Measurements from ENCODE around the gene CRYM.
A peak's percentile ranks its signal among the peaks of the same experiment; 100 is the strongest.

Gene CRYM

DNA sequence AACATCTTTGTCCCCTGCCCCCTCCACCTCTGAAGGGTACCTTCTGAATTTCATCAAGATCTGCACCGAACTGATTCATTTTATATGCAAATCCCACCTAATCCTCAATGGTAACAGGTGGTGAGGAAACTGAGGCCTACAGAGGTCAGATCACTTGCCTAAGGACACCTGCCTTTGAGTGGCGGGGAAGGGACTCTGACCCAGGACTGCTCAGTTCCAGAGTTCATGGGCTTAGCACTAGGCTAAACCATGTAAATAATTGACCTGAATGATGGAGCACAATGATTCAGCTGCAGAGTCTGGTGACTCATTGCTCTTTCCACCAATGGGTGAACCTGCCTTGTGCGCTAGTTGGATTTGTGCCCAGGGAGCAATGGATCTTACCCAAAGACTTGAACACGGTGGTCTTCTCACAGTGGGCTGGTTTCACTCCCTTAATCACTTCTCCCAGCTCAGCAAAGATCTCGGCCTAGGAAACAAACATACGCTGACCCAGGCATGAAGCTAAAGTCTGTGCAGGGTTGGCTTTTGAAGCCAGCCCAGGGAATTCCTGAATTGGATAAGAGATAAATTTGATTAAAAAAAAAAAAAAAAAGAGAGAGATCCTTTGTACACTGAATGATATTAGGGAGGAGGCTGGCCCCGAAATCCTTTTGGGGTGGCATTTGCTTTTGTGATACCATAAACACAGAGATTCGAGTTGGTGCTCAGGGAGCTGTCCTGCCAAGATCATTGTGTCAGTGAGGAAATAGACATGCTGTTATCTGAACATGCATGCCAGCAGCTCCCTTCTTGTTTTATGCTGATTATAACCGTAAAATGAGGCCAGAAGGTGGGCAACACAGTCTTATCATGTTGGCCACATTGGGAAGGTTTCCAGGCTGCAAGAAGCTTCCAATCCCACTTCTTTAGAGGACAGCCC is 17.0 kb downstream of the CRYM start:
- DNase-seq: no peak

GRCh38 chr16:21257284-21257683 is 20.8 kb downstream of the CRYM start:
- Histone ChIP-seq H3K27ac (ENCODE audit: low read depth, low read length) (no peak overlapping the region), H3K4me1 (ENCODE audit: control insufficient read depth, low read depth, low read length) (no peaks in the 10 kb centered on the region), H3K9ac (ENCODE audit: low read length) (no peak overlapping the region), H2AK5ac (ENCODE audit: low read length) (no peak overlapping the region), H4K8ac (ENCODE audit: low read depth, low read length) (no peak overlapping the region), H3K79me2 (ENCODE audit: control insufficient read depth, insufficient read depth, low read length) (no peaks in the 10 kb centered on the region), H3K4me2 (ENCODE audit: low read length) (no peak overlapping the region), H3K79me1 (ENCODE audit: low read length) (no peaks in the 10 kb centered on the region), H2BK15ac (replicated peaks; ENCODE audit: low read depth) (no peak overlapping the region), H3K23ac (ENCODE audit: low read length) (no peak overlapping the region), H3K18ac (ENCODE audit: low read length) (no peak overlapping the region), H3K4me3 (ENCODE audit: low read length) (no peak overlapping the region), H2BK5ac (ENCODE audit: low read length) (no peak overlapping the region), H4K5ac (ENCODE audit: low read length) (no peak overlapping the region), H3K56ac (ENCODE audit: low read length) (no peak overlapping the region), H3K4ac (ENCODE audit: low read depth, low read length) (no peak overlapping the region), H3K27me3 (ENCODE audit: insufficient read depth, low read length, poor library complexity) (no peaks in the 10 kb centered on the region), H3K36me3 (ENCODE audit: control insufficient read depth, insufficient read depth, low read length) (no peaks in the 10 kb centered on the region), H2BK120ac (ENCODE audit: low read depth, low read length) (no peak overlapping the region)
- WGBS (ENCODE audit: extremely low coverage, insufficient coverage, low lambda C conversion rate): no CpG with 5 or more reads among the region's 4 CpGs
- DNase-seq: no peak

More for the DNA sequence above, 17.0 kb downstream of the CRYM start:
- Histone ChIP-seq H3K79me1 (ENCODE audit: low read length) (no peaks in the 10 kb centered on the region), H2AK5ac (ENCODE audit: low read length) (no peak overlapping the region), H3K79me2 (ENCODE audit: control insufficient read depth, insufficient read depth, low read length) (no peaks in the 10 kb centered on the region), H3K4me3 (ENCODE audit: low read length) (no peak overlapping the region), H2BK5ac (ENCODE audit: low read length) (no peak overlapping the region), H3K4me1 (ENCODE audit: control insufficient read depth, low read depth, low read length) (peaks cover 2% of the 10 kb centered on the region), H3K36me3 (ENCODE audit: control insufficient read depth, insufficient read depth, low read length) (no peaks in the 10 kb centered on the region), H3K18ac (ENCODE audit: low read length) (no peak overlapping the region), H3K27me3 (ENCODE audit: insufficient read depth, low read length, poor library complexity) (no peaks in the 10 kb centered on the region), H4K5ac (ENCODE audit: low read length) (no peak overlapping the region), H3K9ac (ENCODE audit: low read length) (no peak overlapping the region), H3K56ac (ENCODE audit: low read length) (no peak overlapping the region), H2BK15ac (replicated peaks; ENCODE audit: low read depth) (no peak overlapping the region), H3K4me2 (ENCODE audit: low read length) (no peak overlapping the region), H3K27ac (ENCODE audit: low read depth, low read length) (no peak overlapping the region), H2BK120ac (ENCODE audit: low read depth, low read length) (no peak overlapping the region), H4K8ac (ENCODE audit: low read depth, low read length) (no peak overlapping the region), H3K4ac (ENCODE audit: low read depth, low read length) (no peak overlapping the region), H3K23ac (ENCODE audit: low read length) (no peak overlapping the region)
- WGBS (ENCODE audit: extremely low coverage, insufficient coverage, low lambda C conversion rate): no CpG with 5 or more reads among the region's 9 CpGs

GRCh38 chr16:21256636-21257035 is 21.5 kb downstream of the CRYM start:
- no peak overlapping the region for H2AK5ac ChIP-seq (ENCODE audit: low read length)
- no peak overlapping the region for H3K18ac ChIP-seq (ENCODE audit: low read length)
- WGBS (ENCODE audit: extremely low coverage, insufficient coverage, low lambda C conversion rate): no CpG with 5 or more reads among the region's 2 CpGs

DNA sequence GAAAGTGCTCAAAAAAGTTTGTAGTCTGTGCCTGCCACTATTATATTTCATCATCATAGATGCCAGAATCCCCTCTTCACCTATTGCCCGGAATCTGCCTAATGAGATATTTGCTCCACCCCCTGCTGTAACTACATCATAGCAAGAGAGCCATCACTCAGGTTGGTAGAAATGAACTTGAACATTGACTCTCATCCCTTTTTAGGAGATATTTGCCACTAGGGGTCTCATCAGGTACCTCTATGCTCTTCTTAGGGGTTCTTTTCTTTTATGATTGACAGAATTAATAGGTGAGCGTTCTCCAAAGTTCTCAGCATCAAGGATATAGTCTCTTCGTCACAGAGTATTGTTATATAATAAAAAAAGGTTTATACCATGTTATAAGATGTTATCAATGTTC is 24.6 kb downstream of the CRYM start:
- no peak overlapping the region for H2BK15ac ChIP-seq (replicated peaks; ENCODE audit: low read depth)
- DNase-seq: peak; percentile 11
- no peaks in the 10 kb centered on the region for H3K36me3 ChIP-seq (ENCODE audit: control insufficient read depth, insufficient read depth, low read length)
- no peak overlapping the region for H3K18ac ChIP-seq (ENCODE audit: low read length)
- H3K27ac ChIP-seq (ENCODE audit: low read depth, low read length): no peak overlapping the region
- H3K23ac ChIP-seq (ENCODE audit: low read length): no peak overlapping the region
- H3K4me1 ChIP-seq (ENCODE audit: control insufficient read depth, low read depth, low read length): no peaks in the 10 kb centered on the region
- H4K5ac ChIP-seq (ENCODE audit: low read length): no peak overlapping the region
- H3K27me3 ChIP-seq (ENCODE audit: insufficient read depth, low read length, poor library complexity): no peaks in the 10 kb centered on the region
- no peak overlapping the region for H2AK5ac ChIP-seq (ENCODE audit: low read length)
- no peak overlapping the region for H3K9ac ChIP-seq (ENCODE audit: low read length)
- no peak overlapping the region for H3K4ac ChIP-seq (ENCODE audit: low read depth, low read length)
- no peak overlapping the region for H3K4me2 ChIP-seq (ENCODE audit: low read length)
- no peak overlapping the region for H4K8ac ChIP-seq (ENCODE audit: low read depth, low read length)
- no peak overlapping the region for H2BK120ac ChIP-seq (ENCODE audit: low read depth, low read length)
- no peaks in the 10 kb centered on the region for H3K79me2 ChIP-seq (ENCODE audit: control insufficient read depth, insufficient read depth, low read length)
- no peaks in the 10 kb centered on the region for H3K79me1 ChIP-seq (ENCODE audit: low read length)
- no CpG with 5 or more reads among the region's 3 CpGs for WGBS (ENCODE audit: extremely low coverage, insufficient coverage, low lambda C conversion rate)
- no peak overlapping the region for H3K56ac ChIP-seq (ENCODE audit: low read length)
- no peak overlapping the region for H3K4me3 ChIP-seq (ENCODE audit: low read length)
- H2BK5ac ChIP-seq (ENCODE audit: low read length): no peak overlapping the region

More at GRCh38 chr16:21256636-21257035, 21.5 kb downstream of the CRYM start:
- H3K4me1 ChIP-seq (ENCODE audit: control insufficient read depth, low read depth, low read length): no peaks in the 10 kb centered on the region
- H4K5ac ChIP-seq (ENCODE audit: low read length): no peak overlapping the region
- no peak overlapping the region for H2BK15ac ChIP-seq (replicated peaks; ENCODE audit: low read depth)
- H3K23ac ChIP-seq (ENCODE audit: low read length): no peak overlapping the region
- H2BK5ac ChIP-seq (ENCODE audit: low read length): no peak overlapping the region
- no peak overlapping the region for H3K4ac ChIP-seq (ENCODE audit: low read depth, low read length)
- no peaks in the 10 kb centered on the region for H3K36me3 ChIP-seq (ENCODE audit: control insufficient read depth, insufficient read depth, low read length)
- no peaks in the 10 kb centered on the region for H3K79me2 ChIP-seq (ENCODE audit: control insufficient read depth, insufficient read depth, low read length)
- no peak overlapping the region for H2BK120ac ChIP-seq (ENCODE audit: low read depth, low read length)
- no peak overlapping the region for H3K4me3 ChIP-seq (ENCODE audit: low read length)
- H3K4me2 ChIP-seq (ENCODE audit: low read length): no peak overlapping the region
- DNase-seq: no peak
- no peak overlapping the region for H4K8ac ChIP-seq (ENCODE audit: low read depth, low read length)
- no peak overlapping the region for H3K27ac ChIP-seq (ENCODE audit: low read depth, low read length)
- H3K56ac ChIP-seq (ENCODE audit: low read length): no peak overlapping the region
- H3K27me3 ChIP-seq (ENCODE audit: insufficient read depth, low read length, poor library complexity): no peaks in the 10 kb centered on the region
- H3K79me1 ChIP-seq (ENCODE audit: low read length): no peaks in the 10 kb centered on the region
- H3K9ac ChIP-seq (ENCODE audit: low read length): no peak overlapping the region

DNA sequence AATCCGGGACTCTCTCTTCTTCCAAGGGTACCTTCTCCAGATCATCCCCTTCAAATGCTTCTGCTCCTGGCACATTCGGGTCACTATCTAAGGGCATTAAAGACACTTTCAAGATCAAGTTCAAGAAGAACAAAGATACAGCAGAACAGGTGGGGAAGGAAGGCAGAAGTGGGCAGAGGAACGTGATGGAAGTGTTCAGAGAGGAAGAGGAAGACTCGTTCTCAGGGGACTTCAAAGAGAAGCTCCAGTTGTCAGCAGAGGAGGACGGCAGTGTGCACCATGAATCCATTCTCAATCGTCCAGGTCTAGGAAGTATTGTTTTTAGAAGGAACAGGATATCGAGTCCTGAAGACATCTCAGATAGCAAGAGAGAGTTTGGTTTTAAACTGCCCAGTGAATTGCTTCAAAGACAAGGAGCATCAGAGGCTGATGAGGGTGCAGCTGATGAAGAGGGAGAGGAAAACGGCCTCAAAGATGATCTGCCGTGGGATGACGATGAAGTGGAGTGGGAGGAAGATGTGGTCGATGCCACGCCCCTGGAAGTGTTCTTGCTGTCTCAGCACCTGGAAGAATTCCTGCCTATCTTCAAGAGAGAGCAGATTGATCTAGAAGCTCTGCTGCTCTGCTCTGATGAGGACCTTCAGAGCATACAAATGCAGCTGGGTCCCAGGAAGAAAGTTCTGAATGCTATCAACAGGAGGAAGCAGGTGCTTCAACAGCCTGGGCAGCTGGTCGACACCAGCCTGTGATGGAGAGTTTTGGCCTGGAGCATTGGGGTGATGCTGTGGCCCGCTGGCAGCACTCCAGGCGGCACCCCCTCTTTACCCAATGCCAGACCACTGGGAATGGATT is 27.8 kb downstream of the CRYM start:
- Histone ChIP-seq H3K79me1 (ENCODE audit: low read length) (no peaks in the 10 kb centered on the region), H4K5ac (ENCODE audit: low read length) (no peak overlapping the region), H3K4me2 (ENCODE audit: low read length) (no peak overlapping the region), H3K36me3 (ENCODE audit: control insufficient read depth, insufficient read depth, low read length) (no peaks in the 10 kb centered on the region), H2AK5ac (ENCODE audit: low read length) (no peak overlapping the region), H3K9ac (ENCODE audit: low read length) (no peak overlapping the region), H3K4me3 (ENCODE audit: low read length) (no peak overlapping the region), H2BK120ac (ENCODE audit: low read depth, low read length) (no peak overlapping the region), H3K4ac (ENCODE audit: low read depth, low read length) (no peak overlapping the region), H3K56ac (ENCODE audit: low read length) (no peak overlapping the region), H2BK15ac (replicated peaks; ENCODE audit: low read depth) (no peak overlapping the region), H3K79me2 (ENCODE audit: control insufficient read depth, insufficient read depth, low read length) (no peaks in the 10 kb centered on the region), H3K27ac (ENCODE audit: low read depth, low read length) (no peak overlapping the region), H4K8ac (ENCODE audit: low read depth, low read length) (no peak overlapping the region), H2BK5ac (ENCODE audit: low read length) (no peak overlapping the region), H3K27me3 (ENCODE audit: insufficient read depth, low read length, poor library complexity) (no peaks in the 10 kb centered on the region), H3K18ac (ENCODE audit: low read length) (no peak overlapping the region), H3K4me1 (ENCODE audit: control insufficient read depth, low read depth, low read length) (no peaks in the 10 kb centered on the region), H3K23ac (ENCODE audit: low read length) (no peak overlapping the region)
- no peak for DNase-seq
- WGBS (ENCODE audit: extremely low coverage, insufficient coverage, low lambda C conversion rate): no CpG with 5 or more reads among the region's 15 CpGs
